Activated CD8-positive, alpha-beta T cell treated with anti-CD3 and anti-CD28 coated beads for 36 hours (primary cell): Measurements from ENCODE around the gene CD276. TPM values are rescaled to one million over a fixed set of nuclear protein-coding genes. Genes with fewer than 3 reads are reported as not detected.

ENCODE experiments used
- ATAC-seq: fragments of 200-7000 bp; cut with Tn5 transposase; one replicate; pipeline ENCODE4 v1.10.0; 2021; ENCODE audit warnings: mild to moderate bottlenecking, moderate library complexity
- CTCF ChIA-PET: fragments of 350-600 bp; sonication (Branson Sonifier 250); formaldehyde crosslinking; loops from one replicate; lab custom pipeline; 2021; ENCODE audit warnings: antibody characterized with exemption; lab: Charles Lee
- POLR2A ChIA-PET: fragments of 350-600 bp; sonication (Branson Sonifier 250); formaldehyde crosslinking; loops from one replicate; lab custom pipeline; 2021; ENCODE audit warnings: antibody characterized with exemption; lab: Charles Lee
- DNase-seq: peaks from one replicate; pipeline ENCODE4 v3.0.0-alpha.2; 2020
- H3K27ac Mint-ChIP-seq: one replicate; pipeline ENCODE4 v1.8.0; 2021; ENCODE audit warnings: mild to moderate bottlenecking, mixed read lengths
- H3K27me3 Mint-ChIP-seq: one replicate; pipeline ENCODE4 v1.8.0; 2021; ENCODE audit warnings: mixed read lengths
- H3K36me3 Mint-ChIP-seq: one replicate; pipeline ENCODE4 v1.8.0; 2021; ENCODE audit warnings: low read depth, mixed read lengths
- H3K4me1 Mint-ChIP-seq: one replicate; pipeline ENCODE4 v1.8.0; 2021; ENCODE audit warnings: low read depth, mixed read lengths
- H3K4me3 Mint-ChIP-seq: one replicate; pipeline ENCODE4 v1.8.0; 2021; ENCODE audit warnings: mild to moderate bottlenecking, moderate library complexity, mixed read lengths
- H3K9me3 Mint-ChIP-seq: one replicate; pipeline ENCODE4 v1.8.0; 2021; ENCODE audit warnings: mixed read lengths
- CTCF ChIP-seq: fragments of 200-600 bp; IDR thresholded peaks from one replicate; pipeline ENCODE4 v1.8.0; 2022; ENCODE audit warnings: antibody characterized with exemption, mild to moderate bottlenecking
- intact Hi-C: fragments of 100-400 bp; cut with micrococcal nuclease; formaldehyde crosslinking; loops from one replicate; pipeline ENCODE4 v1.10.0; 2022
- total RNA-seq, 2 experiments: library from RNA; stranded (reverse); gene quantifications; one replicate each; pipeline ENCODE4 v1.2.3, GENCODE V29; 2021

Gene CD276
- total RNA-seq, 2 experiments from 2014 or later: 0.31 to 0.45 TPM

GRCh38 chr15:73717206-73717605 lies 33.0 kb downstream of the CD276 start:
- CTCF ChIA-PET: interaction anchor here (1.3 to 1.4 kb wide), 2 partner anchors 10 to 16 kb away, joined by 3 read pairs; no protein-coding TSS in a partner anchor
- Mint-ChIP-seq H3K9me3 (no peaks in the 10 kb centered on the region), H3K4me1 (no peaks in the 10 kb centered on the region), H3K27me3 (peaks cover 10% of the 10 kb centered on the region), H3K36me3 (no peaks in the 10 kb centered on the region), H3K4me3 (no peak overlapping the region), H3K27ac (no peak overlapping the region)
- DNase-seq: no peak
- POLR2A ChIA-PET: no interaction called here
- TF ChIP-seq CTCF: no peak
- ATAC-seq: no peak
- intact Hi-C loops: no loop called here

- Mint-ChIP-seq H3K27me3 (peaks cover 10% of the 10 kb centered on the region), H3K9me3 (no peaks in the 10 kb centered on the region), H3K4me3 (no peak overlapping the region), H3K27ac (no peak overlapping the region), H3K4me1 (no peaks in the 10 kb centered on the region), H3K36me3 (no peaks in the 10 kb centered on the region)
- no peak for DNase-seq
- intact Hi-C loops: no loop called here
- no peak for TF ChIP-seq CTCF
- POLR2A ChIA-PET: interaction anchor here (0.6 kb wide), 1 partner anchor 468 kb away, joined by 3 read pairs; no protein-coding TSS in a partner anchor
- ATAC-seq: no peak
- CTCF ChIA-PET: interaction anchor here (1.3 to 1.4 kb wide), 3 partner anchors 9 to 15 kb away, joined by 3 to 4 read pairs (median 3); no protein-coding TSS in a partner anchor
These were observed 33.6 kb downstream of the CD276 start for GRCh38 chr15:73717802-73718201.

GRCh38 chr15:73718694-73719093 lies 34.5 kb downstream of the CD276 start:
- no peak for TF ChIP-seq CTCF
- intact Hi-C loops: no loop called here
- Mint-ChIP-seq H3K27me3 (peaks cover 9% of the 10 kb centered on the region), H3K27ac (no peak overlapping the region), H3K4me3 (no peak overlapping the region), H3K4me1 (no peaks in the 10 kb centered on the region), H3K9me3 (no peaks in the 10 kb centered on the region), H3K36me3 (no peaks in the 10 kb centered on the region)
- ChIA-PET CTCF (interaction anchor here (1.3 to 1.4 kb wide), 2 partner anchors 14 kb away, joined by 3 to 4 read pairs; no protein-coding TSS in a partner anchor), POLR2A (no interaction called here)
- no peak for ATAC-seq
- DNase-seq: no peak

GRCh38 chr15:73722425-73722824 lies 38.2 kb downstream of the CD276 start:
- Mint-ChIP-seq H3K4me1 (no peaks in the 10 kb centered on the region), H3K27me3 (peaks cover 15% of the 10 kb centered on the region), H3K4me3 (no peak overlapping the region), H3K36me3 (no peaks in the 10 kb centered on the region), H3K27ac (no peak overlapping the region), H3K9me3 (no peaks in the 10 kb centered on the region)
- DNase-seq (no peak), ATAC-seq (no peak)
- intact Hi-C loops: no loop called here
- POLR2A ChIA-PET: no interaction called here
- no peak for TF ChIP-seq CTCF
- CTCF ChIA-PET: interaction anchor here (0.7 to 1.4 kb wide), 3 partner anchors 17 to 87 kb away, joined by 3 to 4 read pairs (median 3); no protein-coding TSS in a partner anchor

GRCh38 chr15:73723191-73723590 lies 39.0 kb downstream of the CD276 start:
- H3K9me3 Mint-ChIP-seq: no peaks in the 10 kb centered on the region
- no peak for TF ChIP-seq CTCF
- H3K27me3 Mint-ChIP-seq: peaks cover 15% of the 10 kb centered on the region
- ChIA-PET CTCF (interaction anchor here (0.7 to 1.4 kb wide), 3 partner anchors 18 to 87 kb away, joined by 3 to 4 read pairs (median 3); no protein-coding TSS in a partner anchor), POLR2A (no interaction called here)
- intact Hi-C loops: no loop called here
- ATAC-seq (no peak), DNase-seq (no peak)
- H3K36me3 Mint-ChIP-seq: no peaks in the 10 kb centered on the region
- H3K27ac Mint-ChIP-seq: no peak overlapping the region
- no peak overlapping the region for H3K4me3 Mint-ChIP-seq
- H3K4me1 Mint-ChIP-seq: no peaks in the 10 kb centered on the region
